Thymus (tissue), 11 donors: ENCODE results near the gene GNG3. TPM values are rescaled to one million over a fixed set of nuclear protein-coding genes. Genes with fewer than 3 reads are reported as not detected.

ENCODE experiments used
- DNase-seq, 9 donors: peaks; one replicate each; pipeline ENCODE4 v3.0.0-alpha.2; 2013; ENCODE audit warnings: low spot score in 9 of 9, low read depth in 6 of 9, missing footprints in 1 of 9
- H3K27ac ChIP-seq, 2 donors: one replicate each; pipeline ENCODE4 v1.5.1; 2013; ENCODE audit warnings: control low read depth in 1 of 2, low read depth in 1 of 2, low read length in 1 of 2, mild to moderate bottlenecking in 1 of 2, moderate library complexity in 1 of 2
- H3K27me3 ChIP-seq, 2 donors: one replicate each; pipeline ENCODE4 v1.5.1; 2013; ENCODE audit warnings: low read length in 1 of 2; ENCODE audit not compliant: control insufficient read depth in 2 of 2, insufficient read depth in 1 of 2
- H3K36me3 ChIP-seq, 2 donors: one replicate each; pipeline ENCODE4 v1.5.1; 2013; ENCODE audit warnings: low read length in 1 of 2, mild to moderate bottlenecking in 1 of 2, moderate library complexity in 1 of 2; ENCODE audit not compliant: control insufficient read depth in 2 of 2, insufficient read depth in 2 of 2
- H3K4me1 ChIP-seq, 2 donors: one replicate each; pipeline ENCODE4 v1.5.1; 2013; ENCODE audit warnings: low read length in 2 of 2; ENCODE audit not compliant: control insufficient read depth in 2 of 2, insufficient read depth in 2 of 2
- H3K4me3 ChIP-seq, 2 donors: one replicate each; pipeline ENCODE4 v1.5.1; 2013; ENCODE audit warnings: low read length in 2 of 2, control low read depth in 1 of 2, mild to moderate bottlenecking in 1 of 2
- H3K9me3 ChIP-seq, 2 donors: one replicate each; pipeline ENCODE4 v1.5.1; 2013; ENCODE audit warnings: low read length in 1 of 2, mild to moderate bottlenecking in 1 of 2; ENCODE audit not compliant: control insufficient read depth in 2 of 2, insufficient read depth in 1 of 2
- WGBS: extraction: QIAGEN DNeasy Blood & Tissue Kit; methylation state at CpG from one replicate; pipeline ENCODE4 v1.1.7; 2013; 5-methylcytosine and 5-hydroxymethylcytosine counted together
- polyA plus RNA-seq: library from polyadenylated mRNA; stranded (reverse); fragments of 200-250 nt; gene quantifications from one replicate; pipeline ENCODE4 v1.2.3, GENCODE V29; 2013
- total RNA-seq: library from RNA; stranded (reverse); fragments of 120-200 nt; gene quantifications from one replicate; pipeline ENCODE4 v1.2.4, GENCODE V29; 2013
- donor health status: healthy.

Gene GNG3
- total and polyA plus RNA-seq, 2 donors = 0.05 to 0.41 TPM

DNA sequence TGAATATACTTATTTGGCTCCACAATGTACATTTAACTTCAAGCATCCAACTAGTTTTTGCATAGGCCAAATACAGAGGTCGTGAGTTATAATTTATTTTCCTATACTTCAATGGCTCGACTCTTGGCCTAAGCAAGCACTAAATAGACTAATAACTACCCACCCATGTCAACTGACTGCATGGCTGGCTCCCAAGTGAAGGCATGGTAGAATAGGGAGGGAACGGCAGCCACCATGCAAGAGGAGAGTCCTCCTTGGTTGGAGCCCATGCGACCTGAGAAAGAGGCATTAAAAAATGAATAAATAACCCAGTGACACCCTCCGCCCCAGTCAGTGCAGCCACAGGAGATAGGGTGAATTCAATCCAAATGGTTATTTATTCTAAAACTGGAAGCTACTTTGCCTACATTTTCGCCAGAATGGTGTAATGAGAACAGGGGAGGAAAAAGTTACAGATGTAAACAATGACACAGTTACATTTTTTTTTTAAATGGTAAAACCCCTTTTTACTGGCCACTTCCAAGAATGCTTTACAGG lies 4.9 kb downstream of the GNG3 start:
- H3K9me3 ChIP-seq = peaks cover 0 to 3% of the 10 kb centered on the region in 2 donors
- H3K36me3 ChIP-seq = peaks cover 48 to 72% of the 10 kb centered on the region in 2 donors
- 94% methylated on average over 6 of the region's 6 CpGs for WGBS
- H3K27me3 ChIP-seq = no peaks in the 10 kb centered on the region
- no peak for DNase-seq
- no peak overlapping the region for H3K4me3 ChIP-seq
- peaks cover 16 to 28% of the 10 kb centered on the region in 2 donors for H3K4me1 ChIP-seq
- H3K27ac ChIP-seq = no peak overlapping the region

DNA sequence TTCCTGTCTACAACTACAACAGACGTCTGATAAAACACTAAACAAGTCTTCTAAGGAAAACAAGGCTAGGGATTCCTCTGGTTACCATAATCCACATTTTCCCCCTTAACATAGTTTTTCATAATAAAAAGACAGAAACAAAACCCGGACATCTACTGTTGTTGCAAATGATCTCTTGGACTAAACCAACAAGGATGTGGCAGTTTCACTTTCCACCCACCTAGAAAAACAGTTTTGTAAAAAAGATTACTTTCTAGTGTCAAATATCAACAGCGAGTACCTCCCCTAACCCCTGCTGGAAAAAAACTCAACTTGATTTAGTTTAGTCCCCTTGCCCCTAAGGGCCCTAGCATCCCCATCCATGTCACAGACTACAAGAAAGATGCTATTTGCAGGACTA lies 5.4 kb downstream of the GNG3 start:
- Histone ChIP-seq H3K4me1 (peaks cover 14 to 23% of the 10 kb centered on the region in 2 donors), H3K27ac (peak overlapping the region in 1 of 2 donors; percentile 9), H3K9me3 (peaks cover 0 to 3% of the 10 kb centered on the region in 2 donors), H3K27me3 (no peaks in the 10 kb centered on the region), H3K36me3 (peaks cover 54 to 77% of the 10 kb centered on the region in 2 donors), H3K4me3 (no peak overlapping the region)
- 95% methylated on average over 3 of the region's 3 CpGs for whole genome bisulfite sequencing
- DNase-seq = no peak

DNA sequence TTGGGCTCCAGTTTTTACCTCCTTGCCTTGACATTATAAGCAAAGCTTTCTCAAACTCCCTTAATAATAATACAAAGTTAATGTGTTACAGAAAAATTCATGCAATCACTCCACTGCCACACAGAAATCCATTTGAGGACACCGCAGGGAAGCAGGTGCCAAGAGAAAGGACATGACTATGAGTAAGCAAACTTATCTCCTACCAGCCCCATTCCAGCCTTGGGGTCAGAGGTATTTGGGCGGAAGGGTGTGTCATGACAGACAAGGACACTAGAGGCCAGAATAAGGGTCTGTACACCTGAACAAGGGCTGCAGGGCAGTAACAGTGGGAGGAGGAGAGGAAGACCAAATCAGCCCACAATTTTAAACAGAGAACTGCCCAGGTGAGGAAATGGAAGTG lies 5.9 kb downstream of the GNG3 start:
- Histone ChIP-seq H3K27ac (no peak overlapping the region), H3K4me1 (peaks cover 9 to 18% of the 10 kb centered on the region in 2 donors), H3K27me3 (no peaks in the 10 kb centered on the region), H3K9me3 (peaks cover 0 to 3% of the 10 kb centered on the region in 2 donors), H3K36me3 (peaks cover 56 to 81% of the 10 kb centered on the region in 2 donors), H3K4me3 (no peak overlapping the region)
- no peak for DNase-seq
- 96% methylated on average over 2 of the region's 2 CpGs for WGBS

DNA sequence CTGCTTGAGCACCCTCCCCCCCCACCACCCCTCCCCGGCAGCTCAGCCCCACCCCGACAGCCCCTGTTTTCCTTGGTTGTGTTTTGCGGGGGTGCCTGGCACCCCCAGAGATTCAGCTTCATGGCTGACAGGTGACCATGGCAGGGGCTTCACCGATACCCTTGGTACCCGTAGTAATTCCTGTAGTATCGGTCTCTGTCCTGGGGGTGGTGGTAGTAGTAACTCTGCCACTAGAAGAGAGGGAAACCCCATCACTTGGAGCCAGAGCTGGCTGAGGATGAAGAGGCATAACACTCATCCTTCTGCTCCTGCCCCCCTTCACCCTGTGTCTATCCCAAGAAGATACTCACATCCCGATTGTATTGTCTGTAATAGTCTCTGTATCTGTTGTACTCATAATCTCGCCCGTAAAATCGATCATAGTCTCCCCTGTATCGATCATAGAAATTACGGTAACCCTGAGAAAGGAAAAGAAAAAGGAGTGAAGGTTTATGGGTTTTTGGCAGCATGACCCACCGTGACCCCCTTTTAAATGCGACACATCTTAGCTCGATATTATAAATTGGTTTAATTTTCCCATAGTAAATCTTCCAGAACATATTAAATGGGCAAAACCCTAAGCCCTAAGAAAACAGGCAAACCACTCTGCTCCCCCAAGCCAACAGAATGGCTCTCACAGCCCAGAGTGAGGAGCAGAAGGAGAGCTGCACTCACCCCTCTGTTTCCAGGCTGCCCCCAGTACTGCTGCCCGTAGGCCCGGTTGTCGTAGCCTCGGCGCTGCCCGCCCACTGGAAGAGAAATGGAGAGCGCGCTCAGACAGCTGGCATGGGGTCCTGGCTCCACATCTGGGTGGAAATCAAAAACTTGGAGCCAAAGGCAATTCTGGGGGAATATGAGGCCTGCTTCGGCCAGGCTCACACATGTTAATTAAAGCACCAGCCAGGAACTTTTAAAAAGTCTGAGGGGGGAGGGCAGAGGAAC lies 8.0 kb downstream of the GNG3 start:
- H3K4me1 ChIP-seq = peaks cover 0 to under 1% of the 10 kb centered on the region in 2 donors

DNA sequence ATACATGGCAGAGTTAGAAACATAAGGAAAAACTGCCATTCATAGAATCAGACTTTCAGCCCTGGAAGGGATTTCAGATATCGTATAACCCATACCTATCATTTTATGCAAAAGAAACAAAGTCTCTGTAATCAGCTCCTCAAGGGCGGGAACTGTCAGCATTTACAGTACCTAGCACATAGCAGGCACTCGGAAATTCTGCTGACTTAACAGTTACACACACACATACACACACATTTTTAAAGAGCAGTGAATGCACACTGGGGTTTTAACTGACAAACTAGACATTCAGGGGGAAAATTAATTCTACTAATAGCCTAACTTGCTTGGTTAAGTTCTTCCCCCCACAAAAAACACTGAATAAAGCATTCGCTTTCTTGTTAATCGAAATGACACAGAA lies 8.7 kb downstream of the GNG3 start:
- WGBS = 97% methylated on average over 5 of the region's 5 CpGs
- Histone ChIP-seq H3K9me3 (peaks cover 0 to 3% of the 10 kb centered on the region in 2 donors), H3K4me3 (no peak overlapping the region), H3K27me3 (no peaks in the 10 kb centered on the region), H3K4me1 (no peaks in the 10 kb centered on the region), H3K27ac (no peak overlapping the region), H3K36me3 (peaks cover 76 to 98% of the 10 kb centered on the region in 2 donors)
- DNase-seq = no peak

More for the DNA sequence above, 8.0 kb downstream of the GNG3 start:
- DNase-seq = no peak
- H3K36me3 ChIP-seq = peaks cover 72 to 97% of the 10 kb centered on the region in 2 donors
- peaks cover 0 to 3% of the 10 kb centered on the region in 2 donors for H3K9me3 ChIP-seq
- no peak overlapping the region for H3K27ac ChIP-seq
- WGBS = 98% methylated on average over 24 of the region's 24 CpGs
- no peak overlapping the region for H3K4me3 ChIP-seq
- no peaks in the 10 kb centered on the region for H3K27me3 ChIP-seq

DNA sequence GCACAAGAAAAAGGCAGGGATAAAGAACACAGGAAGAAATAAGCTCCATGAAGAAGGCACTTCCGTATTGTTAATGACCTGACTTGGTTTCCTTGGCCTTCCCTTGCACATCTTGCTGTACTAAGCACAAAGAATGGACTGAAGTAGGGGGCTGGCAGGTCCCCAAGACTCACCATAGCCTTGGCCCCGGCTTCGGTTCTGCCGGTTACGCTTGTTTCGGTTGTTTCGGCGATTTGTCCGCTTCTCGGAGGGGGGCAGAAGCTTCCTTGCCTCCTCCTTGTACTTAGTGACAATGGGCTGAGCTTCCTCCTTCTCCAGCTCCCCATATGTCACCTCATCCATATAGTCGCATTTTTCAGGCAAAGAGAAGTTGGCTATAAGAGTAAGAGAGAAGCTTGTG lies 9.3 kb downstream of the GNG3 start:
- no peak for DNase-seq
- no peak overlapping the region for H3K27ac ChIP-seq
- 97% methylated on average over 11 of the region's 11 CpGs for WGBS
- no peak overlapping the region for H3K4me3 ChIP-seq
- peaks cover 79 to 98% of the 10 kb centered on the region in 2 donors for H3K36me3 ChIP-seq
- H3K9me3 ChIP-seq = peaks cover 0 to 3% of the 10 kb centered on the region in 2 donors
- no peaks in the 10 kb centered on the region for H3K27me3 ChIP-seq
- H3K4me1 ChIP-seq = no peaks in the 10 kb centered on the region

DNA sequence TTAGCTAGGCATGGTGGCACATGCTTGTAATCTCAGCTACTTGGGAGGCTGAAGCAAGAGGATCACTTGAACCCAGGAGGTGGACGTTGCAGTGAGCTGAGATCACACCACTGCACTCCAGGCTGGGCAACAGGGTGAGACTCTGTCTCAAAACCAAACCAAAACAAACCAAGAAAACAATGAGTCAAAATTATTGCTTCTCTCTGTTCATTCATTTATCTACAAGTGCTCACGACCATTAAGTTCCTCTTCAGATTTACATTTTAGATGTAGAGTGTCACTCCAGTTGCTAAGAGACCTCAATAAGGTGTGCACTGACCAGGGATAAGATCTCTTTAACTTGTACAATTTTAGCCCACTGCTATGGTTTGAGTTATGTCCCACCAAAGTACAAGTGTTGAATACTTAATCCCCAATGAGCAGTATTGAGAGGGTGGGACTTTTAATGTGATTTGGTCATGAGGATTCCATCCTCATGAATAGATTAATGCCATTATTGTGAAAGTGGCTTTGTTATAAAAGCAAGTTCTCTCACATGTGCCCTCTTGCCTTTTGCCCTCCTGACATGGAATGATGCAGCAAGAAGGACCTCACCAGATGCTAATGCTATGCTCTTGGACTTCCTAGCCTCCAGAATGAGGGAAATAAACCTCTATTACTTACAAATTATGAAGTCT lies 12.0 kb downstream of the GNG3 start:
- H3K9me3 ChIP-seq = peaks cover 0 to 3% of the 10 kb centered on the region in 2 donors
- WGBS = 94% methylated on average over 2 of the region's 2 CpGs
- H3K36me3 ChIP-seq = peaks cover 81 to 99% of the 10 kb centered on the region in 2 donors
- H3K4me1 ChIP-seq = peaks cover 0 to 4% of the 10 kb centered on the region in 2 donors
- no peaks in the 10 kb centered on the region for H3K27me3 ChIP-seq
- no peak overlapping the region for H3K27ac ChIP-seq
- no peak overlapping the region for H3K4me3 ChIP-seq
- DNase-seq = no peak

DNA sequence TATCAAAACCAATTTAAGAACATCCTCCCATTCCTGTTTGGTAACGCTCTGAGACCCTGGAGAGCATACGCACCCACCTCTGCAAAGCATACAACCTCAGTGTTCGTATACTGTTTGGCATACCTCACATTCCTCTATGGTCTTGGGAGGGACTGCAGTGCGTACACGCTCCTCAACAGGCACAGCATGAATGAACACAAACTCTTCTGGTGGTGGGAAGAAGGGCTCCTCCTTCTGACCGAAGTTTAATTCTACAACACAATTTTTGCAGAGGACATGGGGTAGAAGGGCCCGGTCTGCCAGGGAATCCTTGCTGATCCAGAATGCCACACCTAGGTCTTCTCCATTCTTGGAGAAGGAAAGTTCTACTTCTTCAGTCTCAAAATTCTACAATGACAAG lies 14.5 kb downstream of the GNG3 start:
- Histone ChIP-seq H3K4me1 (peaks cover 6 to 11% of the 10 kb centered on the region in 2 donors), H3K4me3 (no peak overlapping the region), H3K36me3 (peaks cover 62 to 88% of the 10 kb centered on the region in 2 donors), H3K27ac (no peak overlapping the region), H3K9me3 (no peaks in the 10 kb centered on the region), H3K27me3 (no peaks in the 10 kb centered on the region)
- 94% methylated on average over 7 of the region's 7 CpGs for WGBS
- DNase-seq = no peak
